Measurements from ENCODE around the gene CDC42EP3. TPM values are rescaled to one million over a fixed set of nuclear protein-coding genes. Genes with fewer than 3 reads are reported as not detected.

Gene CDC42EP3
- total and polyA plus RNA-seq, 2 experiments from 2014 or later: 19.3 to 33.0 TPM

DNA sequence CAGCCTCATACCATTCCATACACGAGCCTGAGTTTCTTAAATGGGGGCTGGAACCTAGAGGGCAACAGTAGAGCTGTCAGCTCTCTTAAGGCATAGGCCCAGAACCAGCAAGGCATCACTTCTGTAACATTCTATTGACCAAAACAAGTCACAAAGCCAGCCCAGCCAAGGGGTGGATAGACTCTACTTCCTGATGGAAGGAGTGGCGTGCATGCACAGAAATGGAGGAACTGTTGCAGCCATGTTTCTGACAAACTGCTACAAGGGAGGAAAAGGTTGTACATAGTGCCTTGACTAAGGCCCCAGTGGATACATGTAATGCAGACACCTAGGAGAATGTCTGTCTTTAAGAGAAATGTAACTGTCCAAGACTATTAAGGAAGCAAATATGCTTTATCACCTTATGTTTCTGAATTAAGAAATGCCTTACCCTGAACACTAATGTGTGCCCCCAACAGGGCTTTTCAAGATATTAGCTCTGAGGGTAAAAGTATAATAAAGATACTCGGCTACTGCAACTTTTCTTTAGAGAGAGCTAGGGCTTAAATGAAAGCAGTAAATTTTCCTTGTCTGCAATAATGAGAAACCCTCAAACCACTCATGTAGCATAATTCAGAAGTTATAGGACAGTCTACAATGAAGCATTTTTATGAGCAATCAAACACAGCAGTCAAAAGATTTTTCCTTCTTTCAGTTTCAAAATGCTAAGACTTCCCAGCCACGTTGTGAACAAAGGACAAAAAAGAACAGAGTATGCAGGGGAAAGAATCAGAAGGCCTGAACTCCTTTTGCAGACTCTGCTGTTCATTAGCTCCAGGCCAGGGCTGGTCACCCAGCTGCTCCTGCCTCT, 35.1 kb upstream of the CDC42EP3 start:
- Histone ChIP-seq H3K4me2 (no peak overlapping the region), H3K9me3 (ENCODE audit: low read depth) (no peaks in the 10 kb centered on the region), H3K9me2 (replicated peaks; ENCODE audit: insufficient read depth) (no peaks in the 10 kb centered on the region), H3K27ac (no peak overlapping the region), H3K79me2 (no peaks in the 10 kb centered on the region), H4K20me1 (ENCODE audit: insufficient read depth, poor library complexity, severe bottlenecking) (no peaks in the 10 kb centered on the region), H3K36me3 (replicated peaks; ENCODE audit: insufficient read depth, low read depth) (no peaks in the 10 kb centered on the region), H2AFZ (no peak overlapping the region), H3K27me3 (no peaks in the 10 kb centered on the region), H3K4me1 (ENCODE audit: insufficient read depth) (no peaks in the 10 kb centered on the region), H3K4me3 (no peak overlapping the region)
- TF ChIP-seq EZH2 (IDR thresholded peaks at IDR 0.05; ENCODE audit: borderline replicate concordance): no peak
- TF ChIP-seq, protein P1, sequence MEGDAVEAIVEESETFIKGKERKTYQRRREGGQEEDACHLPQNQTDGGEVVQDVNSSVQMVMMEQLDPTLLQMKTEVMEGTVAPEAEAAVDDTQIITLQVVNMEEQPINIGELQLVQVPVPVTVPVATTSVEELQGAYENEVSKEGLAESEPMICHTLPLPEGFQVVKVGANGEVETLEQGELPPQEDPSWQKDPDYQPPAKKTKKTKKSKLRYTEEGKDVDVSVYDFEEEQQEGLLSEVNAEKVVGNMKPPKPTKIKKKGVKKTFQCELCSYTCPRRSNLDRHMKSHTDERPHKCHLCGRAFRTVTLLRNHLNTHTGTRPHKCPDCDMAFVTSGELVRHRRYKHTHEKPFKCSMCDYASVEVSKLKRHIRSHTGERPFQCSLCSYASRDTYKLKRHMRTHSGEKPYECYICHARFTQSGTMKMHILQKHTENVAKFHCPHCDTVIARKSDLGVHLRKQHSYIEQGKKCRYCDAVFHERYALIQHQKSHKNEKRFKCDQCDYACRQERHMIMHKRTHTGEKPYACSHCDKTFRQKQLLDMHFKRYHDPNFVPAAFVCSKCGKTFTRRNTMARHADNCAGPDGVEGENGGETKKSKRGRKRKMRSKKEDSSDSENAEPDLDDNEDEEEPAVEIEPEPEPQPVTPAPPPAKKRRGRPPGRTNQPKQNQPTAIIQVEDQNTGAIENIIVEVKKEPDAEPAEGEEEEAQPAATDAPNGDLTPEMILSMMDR (IDR thresholded peaks at IDR 0.05; ENCODE audit: poor library complexity): no peak
- TF ChIP-seq EZH2phosphoT487 (IDR thresholded peaks at IDR 0.05; ENCODE audit: low read depth, severe bottlenecking, unreplicated experiment): no peak
- no peak for DNase-seq (ENCODE audit: low spot score)
- WGBS (ENCODE audit: low lambda C conversion rate, missing lambda C conversion rate): 67% methylated on average over 4 of the region's 4 CpGs

DNA sequence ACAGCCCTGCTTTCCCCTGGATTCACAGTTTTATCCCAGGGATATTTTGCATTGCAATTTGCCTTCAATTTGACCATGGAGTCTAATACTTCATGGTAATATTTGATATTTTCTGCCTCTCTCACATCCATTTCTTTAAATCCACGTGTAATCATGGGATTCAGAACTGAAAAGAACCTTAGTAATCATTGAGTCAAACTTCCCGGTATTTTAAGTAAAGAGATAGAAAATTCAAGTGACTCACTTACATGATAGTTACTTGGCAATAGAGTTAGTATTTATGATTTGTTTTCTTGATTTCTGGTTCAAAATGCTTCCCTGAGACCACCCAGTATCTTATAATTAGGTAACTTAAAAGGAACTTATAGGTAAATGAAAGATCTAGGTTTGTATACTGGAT, 33.7 kb upstream of the CDC42EP3 start:
- no peak overlapping the region for H2AFZ ChIP-seq
- H3K36me3 ChIP-seq (replicated peaks; ENCODE audit: insufficient read depth, low read depth): no peaks in the 10 kb centered on the region
- no peaks in the 10 kb centered on the region for H3K9me2 ChIP-seq (replicated peaks; ENCODE audit: insufficient read depth)
- no peaks in the 10 kb centered on the region for H4K20me1 ChIP-seq (ENCODE audit: insufficient read depth, poor library complexity, severe bottlenecking)
- H3K4me3 ChIP-seq: no peak overlapping the region
- no peaks in the 10 kb centered on the region for H3K79me2 ChIP-seq
- H3K9me3 ChIP-seq (ENCODE audit: low read depth): no peaks in the 10 kb centered on the region
- H3K27ac ChIP-seq: no peak overlapping the region
- no peaks in the 10 kb centered on the region for H3K27me3 ChIP-seq
- DNase-seq (ENCODE audit: low spot score): no peak
- no peak overlapping the region for H3K4me2 ChIP-seq
- WGBS (ENCODE audit: low lambda C conversion rate, missing lambda C conversion rate): 85% methylated on average over 2 of the region's 2 CpGs
- H3K4me1 ChIP-seq (ENCODE audit: insufficient read depth): no peaks in the 10 kb centered on the region
- no peak for TF ChIP-seq EZH2phosphoT487 (IDR thresholded peaks at IDR 0.05; ENCODE audit: low read depth, severe bottlenecking, unreplicated experiment)
- TF ChIP-seq EZH2 (IDR thresholded peaks at IDR 0.05; ENCODE audit: borderline replicate concordance): no peak
- TF ChIP-seq, protein P1 (IDR thresholded peaks at IDR 0.05; ENCODE audit: poor library complexity): no peak

DNA sequence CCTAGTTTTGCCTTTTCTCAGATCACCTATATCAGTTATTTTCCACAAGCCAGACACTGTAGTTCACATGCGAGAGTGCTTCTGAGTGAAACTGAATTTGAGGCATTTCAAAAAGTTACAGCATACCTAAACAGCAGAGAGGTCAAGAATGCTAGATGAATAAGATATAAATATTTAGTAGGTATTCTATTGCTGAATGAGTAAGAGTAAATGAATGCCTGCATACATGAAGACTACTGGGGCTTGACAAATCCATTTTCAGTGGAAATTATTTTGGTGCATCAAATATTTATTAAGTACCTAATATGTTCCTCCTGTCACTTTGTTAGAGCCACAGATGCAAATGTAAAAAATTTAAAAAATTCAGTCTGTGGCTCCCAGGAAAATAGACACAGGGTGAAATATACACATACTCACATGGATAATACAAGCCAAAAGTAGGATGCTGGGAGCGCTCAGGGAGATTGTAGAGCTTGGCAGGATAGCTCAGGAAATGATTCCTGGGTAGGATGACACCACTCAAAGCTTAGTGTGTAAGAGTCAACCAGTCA, 27.6 kb upstream of the CDC42EP3 start:
- no peaks in the 10 kb centered on the region for H3K9me2 ChIP-seq (replicated peaks; ENCODE audit: insufficient read depth)
- H3K36me3 ChIP-seq (replicated peaks; ENCODE audit: insufficient read depth, low read depth): no peaks in the 10 kb centered on the region
- TF ChIP-seq, protein P1 (IDR thresholded peaks at IDR 0.05; ENCODE audit: poor library complexity): no peak
- no peak for TF ChIP-seq EZH2 (IDR thresholded peaks at IDR 0.05; ENCODE audit: borderline replicate concordance)
- TF ChIP-seq EZH2phosphoT487 (IDR thresholded peaks at IDR 0.05; ENCODE audit: low read depth, severe bottlenecking, unreplicated experiment): no peak
- H3K4me2 ChIP-seq: no peak overlapping the region
- no peaks in the 10 kb centered on the region for H3K79me2 ChIP-seq
- H2AFZ ChIP-seq: no peak overlapping the region
- H3K4me3 ChIP-seq: no peak overlapping the region
- H3K27me3 ChIP-seq: no peaks in the 10 kb centered on the region
- 91% methylated on average over 2 of the region's 2 CpGs for WGBS (ENCODE audit: low lambda C conversion rate, missing lambda C conversion rate)
- peak overlapping the region; percentile 10 for H3K27ac ChIP-seq
- H3K9me3 ChIP-seq (ENCODE audit: low read depth): no peaks in the 10 kb centered on the region
- H4K20me1 ChIP-seq (ENCODE audit: insufficient read depth, poor library complexity, severe bottlenecking): no peaks in the 10 kb centered on the region
- H3K4me1 ChIP-seq (ENCODE audit: insufficient read depth): no peaks in the 10 kb centered on the region
- DNase-seq (ENCODE audit: low spot score): no peak

Measured in hepatocyte (in vitro differentiated cells).